Neural cell (in vitro differentiated cells): ENCODE results near the gene OSBPL1A.

ENCODE experiments used
- CTCF ChIP-seq: fragments of 450-650 bp; IDR thresholded peaks from 2 replicates; pipeline ENCODE4 v1.5.1; 2014; ENCODE audit warnings: antibody characterized with exemption, mild to moderate bottlenecking, moderate library complexity; ENCODE audit not compliant: poor library complexity, severe bottlenecking
- EP300 ChIP-seq: fragments of 450-650 bp; conservative IDR thresholded peaks from 2 replicates; pipeline ENCODE4 v1.6.1; 2014; ENCODE audit warnings: antibody characterized with exemption, mild to moderate bottlenecking, moderate library complexity; ENCODE audit not compliant: poor library complexity, severe bottlenecking
- EZH2 ChIP-seq: fragments of 200-600, 300-800 bp; shearing (Covaris generic), sonication (generic); IDR thresholded peaks from 2 replicates; pipeline ENCODE4 v1.6.1; 2014; ENCODE audit warnings: antibody characterized with exemption, low read length, borderline replicate concordance, mild to moderate bottlenecking; ENCODE audit not compliant: insufficient read depth, poor library complexity, severe bottlenecking
- MXI1 ChIP-seq: fragments of 450-650 bp; conservative IDR thresholded peaks from 2 replicates; pipeline ENCODE4 v1.6.1; 2014; ENCODE audit warnings: antibody characterized with exemption, mild to moderate bottlenecking; ENCODE audit not compliant: poor library complexity, severe bottlenecking
- POLR2AphosphoS5 ChIP-seq: IDR thresholded peaks from 2 replicates; pipeline ENCODE4 v1.6.1; 2012
- SMC3 ChIP-seq: fragments of 450-650 bp; conservative IDR thresholded peaks from 2 replicates; pipeline ENCODE4 v1.6.1; 2014; ENCODE audit warnings: antibody characterized with exemption, mild to moderate bottlenecking, moderate library complexity; ENCODE audit not compliant: poor library complexity

- TF ChIP-seq POLR2AphosphoS5 (no peak), CTCF (no peak), EZH2 (no peak), EP300 (no peak), MXI1 (no peak), SMC3 (no peak)
Measured at GRCh38 chr18:24153397-24153796, 244.2 kb downstream of the OSBPL1A start.
